PC-9 (cell line): Measurements from ENCODE around the gene P4HB. TPM values are rescaled to one million over a fixed set of nuclear protein-coding genes. Genes with fewer than 3 reads are reported as not detected.

Experiments
- BruUV-seq: library from RNA; stranded (reverse); fragments of 400-500 nt; replicated peaks from 2 replicates; lab custom pipeline; 2021; lab: Mats Ljungman, UMichigan
- CTCF ChIA-PET: fragments of 300-600 bp; sonication (Branson Sonifier 250); formaldehyde crosslinking; loops from one replicate; lab custom pipeline; 2022; ENCODE audit warnings: antibody characterized with exemption; lab: Charles Lee
- POLR2A ChIA-PET: fragments of 300-600 bp; sonication (Branson Sonifier 250); formaldehyde crosslinking; loops from one replicate; lab custom pipeline; 2022; ENCODE audit warnings: antibody characterized with exemption; ENCODE audit not compliant: unreplicated experiment; lab: Charles Lee
- DNase-seq, 2 experiments: peaks; one replicate each; pipeline versions ENCODE4 v3.0.0 to v3.0.0-alpha.2; 2015 to 2022; ENCODE audit warnings: mixed read lengths in 1 of 2
- H2AFZ ChIP-seq: fragments of 200-600 bp; sonication (generic); 2 replicates; pipeline ENCODE4 v1.8.1; 2017; ENCODE audit warnings: antibody characterized with exemption
- H3F3A ChIP-seq: fragments of 200-600 bp; sonication (generic); 2 replicates; pipeline ENCODE4 v1.8.1; 2017; ENCODE audit warnings: antibody characterized with exemption, mild to moderate bottlenecking, low read depth; ENCODE audit not compliant: insufficient read depth
- H3K27ac ChIP-seq: fragments of 200-600 bp; sonication (generic); 2 replicates; pipeline ENCODE4 v1.6.1; 2016; ENCODE audit warnings: mixed run types
- H3K27me3 ChIP-seq: fragments of 200-600 bp; sonication (generic); 2 replicates; pipeline ENCODE4 v1.6.1; 2016; ENCODE audit warnings: low read depth, mixed run types; ENCODE audit not compliant: insufficient read depth
- H3K36me3 ChIP-seq: fragments of 200-600 bp; sonication (generic); 2 replicates; pipeline ENCODE4 v1.6.1; 2016; ENCODE audit warnings: low read depth, mixed run types
- H3K4me1 ChIP-seq: fragments of 200-600 bp; sonication (generic); replicated peaks from 2 replicates; pipeline ENCODE4 v1.6.1; 2016; ENCODE audit warnings: mixed run types; ENCODE audit not compliant: insufficient read depth
- H3K4me2 ChIP-seq: fragments of 200-600 bp; sonication (generic); 2 replicates; pipeline ENCODE4 v1.6.1; 2017; ENCODE audit warnings: mixed run types
- H3K4me3 ChIP-seq: fragments of 200-600 bp; sonication (generic); 2 replicates; pipeline ENCODE4 v1.6.1; 2016; ENCODE audit warnings: mixed run types
- H3K79me2 ChIP-seq: fragments of 200-600 bp; sonication (generic); 2 replicates; pipeline ENCODE4 v1.6.1; 2017; ENCODE audit warnings: low read depth, mixed run types
- H3K9me2 ChIP-seq: fragments of 200-600 bp; sonication (generic); 2 replicates; pipeline ENCODE4 v1.8.1; 2017; ENCODE audit warnings: mild to moderate bottlenecking; ENCODE audit not compliant: insufficient read depth
- H3K9me3 ChIP-seq: fragments of 200-600 bp; sonication (generic); 2 replicates; pipeline ENCODE4 v1.8.1; 2016; ENCODE audit warnings: low read depth; ENCODE audit not compliant: insufficient read depth
- H4K20me1 ChIP-seq: fragments of 200-600 bp; sonication (generic); 2 replicates; pipeline ENCODE4 v1.8.1; 2017; ENCODE audit not compliant: insufficient read depth
- EZH2 ChIP-seq: fragments of 200-600 bp; sonication (generic); IDR thresholded peaks from 2 replicates; pipeline ENCODE4 v1.8.0; 2017; ENCODE audit warnings: antibody characterized with exemption, low read depth
- intact Hi-C: fragments of 100-400 bp; cut with micrococcal nuclease; formaldehyde crosslinking; loops from one replicate; pipeline ENCODE4 v1.10.0; 2022; ENCODE audit not compliant: unreplicated experiment
- total RNA-seq: library from RNA; stranded (reverse); gene quantifications from 2 replicates; pipeline ENCODE4 v1.2.3, GENCODE V29; 2021
- TF ChIP-seq, protein P1 (sequence below): fragments of 200-600 bp; sonication (generic); conservative IDR thresholded peaks from 2 replicates; pipeline ENCODE4 v1.6.1; 2017; ENCODE audit warnings: mixed run types, antibody characterized with exemption, mild to moderate bottlenecking, moderate library complexity

The P4HB gene
- total RNA-seq, 1 experiment from 2014 or later: 636 TPM

DNA sequence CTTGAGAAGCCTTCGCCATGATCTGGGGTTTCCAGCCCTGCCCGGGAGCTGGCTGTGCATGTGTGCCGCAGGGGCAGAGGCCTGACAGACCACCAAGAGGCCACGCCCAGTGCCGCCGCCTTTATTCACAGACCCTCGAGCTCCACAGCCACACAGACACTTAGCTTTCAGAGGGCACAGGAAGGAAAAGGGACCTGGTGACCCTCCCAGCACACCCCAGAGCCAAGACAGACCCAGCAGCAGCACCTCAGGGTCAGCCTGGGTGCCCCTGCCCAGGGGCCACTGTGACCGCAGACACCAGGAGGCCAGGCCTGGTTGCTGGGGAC, 38.1 kb downstream of the P4HB start:
- Histone ChIP-seq H3K4me3 (no peak overlapping the region), H3K4me1 (no peaks in the 10 kb centered on the region), H3K36me3 (no peaks in the 10 kb centered on the region), H3K9me2 (no peaks in the 10 kb centered on the region), H3K27me3 (no peaks in the 10 kb centered on the region), H3F3A (no peaks in the 10 kb centered on the region; the same call in 1 of the 2 replicates), H3K4me2 (no peak overlapping the region), H3K27ac (no peak overlapping the region), H3K9me3 (no peaks in the 10 kb centered on the region), H3K79me2 (no peaks in the 10 kb centered on the region), H4K20me1 (no peaks in the 10 kb centered on the region), H2AFZ (no peak overlapping the region)
- TF ChIP-seq, protein P1, sequence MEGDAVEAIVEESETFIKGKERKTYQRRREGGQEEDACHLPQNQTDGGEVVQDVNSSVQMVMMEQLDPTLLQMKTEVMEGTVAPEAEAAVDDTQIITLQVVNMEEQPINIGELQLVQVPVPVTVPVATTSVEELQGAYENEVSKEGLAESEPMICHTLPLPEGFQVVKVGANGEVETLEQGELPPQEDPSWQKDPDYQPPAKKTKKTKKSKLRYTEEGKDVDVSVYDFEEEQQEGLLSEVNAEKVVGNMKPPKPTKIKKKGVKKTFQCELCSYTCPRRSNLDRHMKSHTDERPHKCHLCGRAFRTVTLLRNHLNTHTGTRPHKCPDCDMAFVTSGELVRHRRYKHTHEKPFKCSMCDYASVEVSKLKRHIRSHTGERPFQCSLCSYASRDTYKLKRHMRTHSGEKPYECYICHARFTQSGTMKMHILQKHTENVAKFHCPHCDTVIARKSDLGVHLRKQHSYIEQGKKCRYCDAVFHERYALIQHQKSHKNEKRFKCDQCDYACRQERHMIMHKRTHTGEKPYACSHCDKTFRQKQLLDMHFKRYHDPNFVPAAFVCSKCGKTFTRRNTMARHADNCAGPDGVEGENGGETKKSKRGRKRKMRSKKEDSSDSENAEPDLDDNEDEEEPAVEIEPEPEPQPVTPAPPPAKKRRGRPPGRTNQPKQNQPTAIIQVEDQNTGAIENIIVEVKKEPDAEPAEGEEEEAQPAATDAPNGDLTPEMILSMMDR: no peak
- no peak for TF ChIP-seq EZH2
- ChIA-PET CTCF (interaction anchor here (0.6 kb wide), 2 partner anchors 15 to 186 kb away, joined by 4 to 23 read pairs; no protein-coding TSS in a partner anchor), POLR2A (interaction anchor here (0.6 to 0.7 kb wide), 2 partner anchors 21 to 30 kb away, joined by 5 to 7 read pairs; no protein-coding TSS in a partner anchor)
- BruUV-seq: no TSS peak
- DNase-seq: no peak
- intact Hi-C loops: no loop called here

DNA sequence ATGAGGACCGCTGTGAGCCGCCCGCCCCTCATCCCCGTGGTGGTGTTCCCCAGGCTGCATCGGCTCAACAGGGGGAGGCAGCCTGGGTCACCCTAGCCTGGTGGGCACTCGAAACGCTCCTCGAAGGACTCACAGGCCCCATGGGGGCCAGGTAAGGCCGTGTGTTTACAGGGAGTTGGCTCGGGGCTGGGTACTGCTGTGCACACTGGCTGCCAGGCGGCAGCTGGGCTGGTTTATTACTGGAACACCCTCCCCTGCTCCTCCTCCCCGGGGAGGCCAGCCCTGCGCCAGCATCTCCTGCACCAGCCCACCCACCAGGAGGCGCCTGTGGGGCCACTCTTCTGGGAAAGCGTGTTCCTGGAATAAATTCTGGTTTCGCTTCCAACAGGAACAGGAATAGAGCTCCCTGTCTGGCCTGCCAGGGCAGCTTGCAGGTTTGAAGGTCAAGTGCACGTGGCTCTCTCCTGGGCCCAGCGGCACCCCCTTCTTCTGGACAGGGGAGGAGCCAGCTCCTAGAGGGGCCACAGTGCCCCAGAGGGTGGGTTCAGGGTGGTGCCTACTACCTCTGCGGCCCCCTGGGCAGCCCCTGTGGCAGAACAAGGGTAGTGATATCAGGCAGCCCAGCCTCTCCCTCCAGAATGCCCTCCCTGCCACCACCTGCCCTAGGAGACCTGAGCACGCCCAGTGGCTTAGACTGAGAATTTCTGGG, 38.6 kb downstream of the P4HB start:
- POLR2A ChIA-PET: interaction anchor here (0.6 kb wide), 1 partner anchor 31 kb away, joined by 7 read pairs; no protein-coding TSS in a partner anchor
- H3F3A ChIP-seq: no peaks in the 10 kb centered on the region; the same call in 1 of the 2 replicates

GRCh38 chr17:81821147-81821546, 39.2 kb downstream of the P4HB start:
- DNase-seq: no peak
- no peaks in the 10 kb centered on the region for H3K4me1 ChIP-seq
- no peaks in the 10 kb centered on the region for H4K20me1 ChIP-seq
- H3K79me2 ChIP-seq: no peaks in the 10 kb centered on the region
- no peak overlapping the region for H3K27ac ChIP-seq
- no peaks in the 10 kb centered on the region for H3K9me3 ChIP-seq
- ChIA-PET CTCF (no interaction called here), POLR2A (no interaction called here)
- TF ChIP-seq, protein P1: no peak
- no TSS peak for BruUV-seq
- H3F3A ChIP-seq: no peaks in the 10 kb centered on the region; the same call in 1 of the 2 replicates
- intact Hi-C loops: no loop called here
- H3K4me3 ChIP-seq: no peak overlapping the region
- no peak overlapping the region for H2AFZ ChIP-seq
- H3K36me3 ChIP-seq: no peaks in the 10 kb centered on the region
- no peak overlapping the region for H3K4me2 ChIP-seq
- no peaks in the 10 kb centered on the region for H3K27me3 ChIP-seq
- H3K9me2 ChIP-seq: no peaks in the 10 kb centered on the region

More for the DNA sequence above, 38.6 kb downstream of the P4HB start:
- CTCF ChIA-PET: no interaction called here
- intact Hi-C loops: no loop called here
- DNase-seq: peak in 1 of 2 experiments; percentile 80
- no peaks in the 10 kb centered on the region for H4K20me1 ChIP-seq
- H3K4me1 ChIP-seq: no peaks in the 10 kb centered on the region
- TF ChIP-seq, protein P1: no peak; the same call in 1 of the 2 replicates
- no peak for TF ChIP-seq EZH2
- no peaks in the 10 kb centered on the region for H3K27me3 ChIP-seq
- H3K27ac ChIP-seq: no peak overlapping the region
- no TSS peak for BruUV-seq
- H3K79me2 ChIP-seq: no peaks in the 10 kb centered on the region
- no peak overlapping the region for H3K4me2 ChIP-seq
- H2AFZ ChIP-seq: no peak overlapping the region
- H3K4me3 ChIP-seq: no peak overlapping the region
- no peaks in the 10 kb centered on the region for H3K36me3 ChIP-seq
- H3K9me2 ChIP-seq: no peaks in the 10 kb centered on the region
- H3K9me3 ChIP-seq: no peaks in the 10 kb centered on the region
